ENCODE results near the gene LUC7L2. TPM values are rescaled to one million over a fixed set of nuclear protein-coding genes. Genes with fewer than 3 reads are reported as not detected.

LUC7L2 gene
- total RNA-seq, 2 donors from 2014 or later = 71.0 to 76.0 TPM

DNA sequence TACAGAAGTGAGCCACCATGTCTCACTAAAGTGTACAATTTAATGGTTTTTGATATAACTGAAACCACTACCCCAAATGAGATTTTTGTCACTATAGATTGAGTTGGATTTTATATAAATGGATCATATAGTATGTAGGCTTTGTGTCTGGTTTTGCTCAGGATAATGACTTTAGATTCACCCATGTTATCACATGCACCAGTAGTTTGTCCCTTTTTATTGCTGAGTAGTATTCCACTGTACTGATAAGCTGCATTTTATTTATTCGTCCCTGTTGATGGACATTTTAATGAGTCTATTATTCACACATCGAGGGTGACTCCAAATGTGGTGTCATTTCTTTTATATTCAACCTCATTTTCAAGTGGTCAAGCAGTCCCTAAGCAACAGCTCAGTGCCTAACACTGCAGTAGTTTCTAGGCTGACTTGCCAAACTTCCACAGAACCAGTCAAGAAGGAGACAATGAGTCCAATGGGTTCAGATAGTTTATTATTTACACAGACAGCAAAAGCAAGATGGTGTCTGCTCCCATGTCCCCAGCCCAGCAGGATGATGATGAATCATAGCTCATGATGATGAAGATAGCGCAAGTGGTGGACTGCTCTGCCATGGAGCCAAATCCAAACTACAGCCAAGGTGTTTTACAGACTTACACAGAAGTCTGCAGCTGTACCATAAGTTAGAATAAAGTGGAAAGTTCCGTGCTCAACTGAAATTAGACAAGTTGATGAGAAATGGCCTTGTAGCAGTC, 25.1 kb upstream of the LUC7L2 start:
- DNase-seq = no peak
- Histone ChIP-seq H3K4me1 (ENCODE audit: control insufficient read depth, insufficient read depth, low read length) (no peaks in the 10 kb centered on the region), H3K36me3 (ENCODE audit: control insufficient read depth, insufficient read depth, low read length) (no peaks in the 10 kb centered on the region), H3K9ac (ENCODE audit: extremely low read depth, low read length, poor library complexity, severe bottlenecking) (no peak overlapping the region), H3K27ac (ENCODE audit: low read depth, low read length) (no peak overlapping the region), H3K9me3 (ENCODE audit: control insufficient read depth, low read length) (peaks cover 6% of the 10 kb centered on the region), H3K27me3 (ENCODE audit: control insufficient read depth, insufficient read depth, low read length, poor library complexity, severe bottlenecking) (no peaks in the 10 kb centered on the region), H3K4me3 (ENCODE audit: low read length) (no peak overlapping the region)
- Mint-ChIP-seq H3K4me3 (no peak overlapping the region), H3K4me1 (no peaks in the 10 kb centered on the region), H3K27me3 (ENCODE audit: insufficient read depth) (no peaks in the 10 kb centered on the region), H3K27ac (no peak overlapping the region), H3K9me3 (peaks cover 7% of the 10 kb centered on the region), H3K36me3 (ENCODE audit: low read depth) (peaks cover 2% of the 10 kb centered on the region)
- TF ChIP-seq, protein P1, sequence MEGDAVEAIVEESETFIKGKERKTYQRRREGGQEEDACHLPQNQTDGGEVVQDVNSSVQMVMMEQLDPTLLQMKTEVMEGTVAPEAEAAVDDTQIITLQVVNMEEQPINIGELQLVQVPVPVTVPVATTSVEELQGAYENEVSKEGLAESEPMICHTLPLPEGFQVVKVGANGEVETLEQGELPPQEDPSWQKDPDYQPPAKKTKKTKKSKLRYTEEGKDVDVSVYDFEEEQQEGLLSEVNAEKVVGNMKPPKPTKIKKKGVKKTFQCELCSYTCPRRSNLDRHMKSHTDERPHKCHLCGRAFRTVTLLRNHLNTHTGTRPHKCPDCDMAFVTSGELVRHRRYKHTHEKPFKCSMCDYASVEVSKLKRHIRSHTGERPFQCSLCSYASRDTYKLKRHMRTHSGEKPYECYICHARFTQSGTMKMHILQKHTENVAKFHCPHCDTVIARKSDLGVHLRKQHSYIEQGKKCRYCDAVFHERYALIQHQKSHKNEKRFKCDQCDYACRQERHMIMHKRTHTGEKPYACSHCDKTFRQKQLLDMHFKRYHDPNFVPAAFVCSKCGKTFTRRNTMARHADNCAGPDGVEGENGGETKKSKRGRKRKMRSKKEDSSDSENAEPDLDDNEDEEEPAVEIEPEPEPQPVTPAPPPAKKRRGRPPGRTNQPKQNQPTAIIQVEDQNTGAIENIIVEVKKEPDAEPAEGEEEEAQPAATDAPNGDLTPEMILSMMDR (conservative IDR thresholded peaks at IDR 0.05) = no peak
- 86 to 96% methylated on average over 4 of the region's 4 CpGs for WGBS, 2 experiments (ENCODE audit: insufficient coverage in 1 of 2, insufficient read length in 1 of 2)

DNA sequence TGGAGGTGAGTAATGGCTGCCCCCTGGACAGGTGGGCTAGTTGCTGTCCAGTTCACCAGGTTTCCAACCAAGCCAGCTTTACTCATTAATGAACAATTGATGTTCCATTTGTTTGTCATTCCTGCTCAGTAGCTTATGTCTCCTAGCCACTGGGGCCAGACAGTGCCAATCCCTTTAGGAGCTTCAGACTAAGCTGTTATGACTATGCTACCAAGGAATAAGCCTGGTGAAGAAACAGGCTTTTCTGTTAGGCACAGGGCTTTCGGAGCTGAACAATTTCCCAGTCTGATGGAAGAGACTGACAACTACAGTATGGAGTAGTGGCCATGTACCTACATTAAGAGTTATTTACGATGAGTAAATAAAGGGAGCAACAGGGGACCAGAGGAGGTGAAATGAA, 20.7 kb upstream of the LUC7L2 start:
- no peaks in the 10 kb centered on the region for H3K36me3 ChIP-seq (ENCODE audit: control insufficient read depth, insufficient read depth, low read length)

DNA sequence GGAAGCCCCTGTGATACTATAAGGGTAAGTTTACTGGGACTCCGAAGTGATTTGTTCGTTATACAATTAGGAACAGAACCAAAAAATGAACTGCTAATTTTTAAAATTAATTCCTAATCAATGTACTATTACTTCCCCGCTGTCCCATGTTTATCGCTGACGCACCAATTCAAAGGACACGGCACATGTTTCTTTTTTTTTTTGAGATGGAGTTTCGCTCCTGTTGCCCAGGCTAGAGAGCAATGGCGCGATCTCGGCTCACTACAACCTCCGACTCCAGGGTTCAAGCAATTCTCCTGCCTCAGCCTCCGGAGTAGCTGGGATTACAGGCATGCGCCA, 20.0 kb upstream of the LUC7L2 start:
- no peak for DNase-seq
- peak overlapping the region; percentile 99 for H3K4me3 ChIP-seq (ENCODE audit: low read length)
- Mint-ChIP-seq H3K27me3 (ENCODE audit: insufficient read depth) (no peaks in the 10 kb centered on the region), H3K27ac (peak overlapping the region; percentile 100), H3K36me3 (ENCODE audit: low read depth) (peaks cover 11% of the 10 kb centered on the region), H3K4me3 (peak overlapping the region; percentile 97), H3K4me1 (peaks cover 5% of the 10 kb centered on the region), H3K9me3 (peaks cover 12% of the 10 kb centered on the region)
- no peaks in the 10 kb centered on the region for H3K4me1 ChIP-seq (ENCODE audit: control insufficient read depth, insufficient read depth, low read length)
- TF ChIP-seq, protein P1 (conservative IDR thresholded peaks at IDR 0.05) = no peak
- peak overlapping the region; percentile 100 for H3K9ac ChIP-seq (ENCODE audit: extremely low read depth, low read length, poor library complexity, severe bottlenecking)
- H3K36me3 ChIP-seq (ENCODE audit: control insufficient read depth, insufficient read depth, low read length) = no peaks in the 10 kb centered on the region
- peaks cover 10% of the 10 kb centered on the region for H3K9me3 ChIP-seq (ENCODE audit: control insufficient read depth, low read length)
- WGBS, 2 experiments (ENCODE audit: insufficient coverage in 1 of 2, insufficient read length in 1 of 2) = 94 to 96% methylated on average over 11 to 13 of the region's 13 CpGs
- H3K27me3 ChIP-seq (ENCODE audit: control insufficient read depth, insufficient read depth, low read length, poor library complexity, severe bottlenecking) = no peaks in the 10 kb centered on the region
- peak overlapping the region; percentile 100 for H3K27ac ChIP-seq (ENCODE audit: low read depth, low read length)

More for the DNA sequence above, 20.7 kb upstream of the LUC7L2 start:
- Mint-ChIP-seq H3K27me3 (ENCODE audit: insufficient read depth) (no peaks in the 10 kb centered on the region), H3K4me3 (peak overlapping the region; percentile 97), H3K4me1 (peaks cover 5% of the 10 kb centered on the region), H3K9me3 (peaks cover 12% of the 10 kb centered on the region), H3K36me3 (ENCODE audit: low read depth) (peaks cover 6% of the 10 kb centered on the region), H3K27ac (peak overlapping the region; percentile 100)
- Histone ChIP-seq H3K27me3 (ENCODE audit: control insufficient read depth, insufficient read depth, low read length, poor library complexity, severe bottlenecking) (no peaks in the 10 kb centered on the region), H3K9me3 (ENCODE audit: control insufficient read depth, low read length) (peaks cover 10% of the 10 kb centered on the region), H3K4me1 (ENCODE audit: control insufficient read depth, insufficient read depth, low read length) (no peaks in the 10 kb centered on the region), H3K9ac (ENCODE audit: extremely low read depth, low read length, poor library complexity, severe bottlenecking) (no peak overlapping the region), H3K27ac (ENCODE audit: low read depth, low read length) (no peak overlapping the region), H3K4me3 (ENCODE audit: low read length) (peak overlapping the region; percentile 99)
- WGBS, 2 experiments (ENCODE audit: insufficient coverage in 1 of 2, insufficient read length in 1 of 2) = 91 to 93% methylated on average over 2 of the region's 2 CpGs
- TF ChIP-seq, protein P1 (conservative IDR thresholded peaks at IDR 0.05) = no peak
- DNase-seq = no peak
